Esophagus muscularis mucosa (tissue), 4 donors: ENCODE results near the gene ZNF91. TPM values are rescaled to one million over a fixed set of nuclear protein-coding genes. Genes with fewer than 3 reads are reported as not detected.
"Not testable (repeated sequence)": the region's sequence is repeated elsewhere in the genome, so short reads cannot be mapped to it uniquely, and the experiment has no call there.

Source experiments
- DNase-seq: peaks from one replicate; pipeline ENCODE4 v3.0.0-alpha.2; 2017; ENCODE audit errors: extremely low spot score
- H3K27ac ChIP-seq, 4 donors: fragments of 200-600 bp; sonication (generic); replicated peaks in 1 of 4; 1 replicate in 3 of 4; 2 replicates in 1 of 4; pipeline ENCODE4 v1.5.1; 2016 to 2019; ENCODE audit warnings: mild to moderate bottlenecking in 1 of 4
- H3K27me3 ChIP-seq, 4 donors: fragments of 200-600 bp; sonication (generic); one replicate each; pipeline versions ENCODE4 v1.5.1 to v1.6.0; 2016 to 2019
- H3K36me3 ChIP-seq, 4 donors: fragments of 200-600 bp; sonication (generic); one replicate each; pipeline ENCODE4 v1.5.1; 2016 to 2019
- H3K4me1 ChIP-seq, 4 donors: fragments of 200-600 bp; sonication (generic); one replicate each; pipeline ENCODE4 v1.5.1; 2016 to 2019
- H3K4me3 ChIP-seq, 4 donors: fragments of 200-600 bp; sonication (generic); 1 replicate in 2 of 4; 2 replicates in 2 of 4; pipeline ENCODE4 v1.5.1; 2016 to 2019; ENCODE audit warnings: mild to moderate bottlenecking in 4 of 4, moderate library complexity in 1 of 4
- H3K9me3 ChIP-seq, 4 donors: fragments of 200-600 bp; sonication (generic); 1 replicate in 3 of 4; 2 replicates in 1 of 4; pipeline ENCODE4 v1.5.1; 2016 to 2019
- EP300 ChIP-seq: sonication (generic); formaldehyde crosslinking; IDR thresholded peaks from one replicate; pipeline ENCODE4 v1.6.1; 2017; ENCODE audit warnings: antibody characterized with exemption
- POLR2A ChIP-seq: fragments of 450-650 bp; IDR thresholded peaks from one replicate; pipeline ENCODE4 v1.6.1; 2017; ENCODE audit warnings: antibody characterized with exemption, moderate library complexity, mild to moderate bottlenecking, low read depth
- POLR2AphosphoS5 ChIP-seq, 2 donors: sonication (generic); formaldehyde crosslinking; IDR thresholded peaks; one replicate each; pipeline ENCODE4 v1.6.1; 2017; ENCODE audit warnings: antibody characterized with exemption in 2 of 2
- WGBS: methylation state at CpG from one replicate; pipeline ENCODE4 v1.1.5; 2018; 5-methylcytosine and 5-hydroxymethylcytosine counted together
- intact Hi-C: fragments of 100-400 bp; cut with DNase I; formaldehyde crosslinking; loops from one replicate; pipeline ENCODE4 v1.15.1; 2023
- total RNA-seq, 4 donors: library from RNA; depleted of rRNA; stranded (reverse); fragments of >200 nt; gene quantifications; one replicate each; pipeline versions ENCODE4 v1.1.0 to v1.2.1, GENCODE V29; 2016
- TF ChIP-seq, protein P1 (sequence below), 3 experiments: fragments of 200-600 bp in 2 of 3; fragments of 450-650 bp in 1 of 3; sonication (generic) in 2 of 3; IDR thresholded peaks; one replicate each; pipeline ENCODE4 v1.5.1; 2017 to 2019; ENCODE audit warnings: antibody characterized with exemption in 3 of 3, mild to moderate bottlenecking in 2 of 3, moderate library complexity in 1 of 3

ZNF91 gene
- total RNA-seq, 4 donors from 2014 or later, result 25.5 to 34.1 (median 30.4) TPM

DNA sequence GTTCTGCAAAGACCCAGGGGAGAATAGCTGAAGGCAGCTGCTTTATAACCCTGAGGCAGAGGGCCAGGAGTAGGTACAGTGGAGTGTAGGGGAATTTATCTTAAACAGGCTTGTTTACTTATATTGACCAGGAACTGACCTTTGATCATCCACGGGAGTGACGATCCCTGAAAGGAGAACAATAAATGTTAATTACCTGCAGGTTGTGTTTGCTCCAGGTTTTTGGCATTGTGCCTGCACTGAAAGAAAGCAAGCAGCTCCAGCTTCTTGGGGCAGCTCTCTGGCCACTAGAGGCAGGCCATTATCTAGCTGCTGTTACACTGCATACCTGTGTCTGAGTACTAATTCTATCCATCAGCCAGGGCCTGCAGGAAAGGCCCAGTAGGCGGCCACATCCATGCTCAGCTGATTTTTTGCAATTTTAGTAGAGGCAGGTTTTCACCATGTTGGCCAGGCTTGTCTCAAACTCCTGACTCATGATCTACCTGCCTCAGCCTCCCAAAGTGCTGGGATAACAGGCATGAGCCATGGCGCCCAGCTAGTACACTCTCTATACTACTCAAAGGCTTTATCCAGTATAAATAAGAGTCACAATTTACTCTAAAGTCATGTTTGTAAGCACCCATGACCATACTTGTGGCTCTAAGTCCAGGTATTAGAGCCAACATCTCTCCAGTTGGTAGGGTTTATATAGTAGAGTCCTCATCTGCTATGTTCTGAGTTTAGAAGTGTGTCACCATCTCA is 8.5 kb upstream of the ZNF91 start:
- Histone ChIP-seq H3K27me3 (no peaks in the 10 kb centered on the region), H3K27ac (no peak overlapping the region), H3K4me3 (no peak overlapping the region), H3K36me3 (no peaks in the 10 kb centered on the region), H3K9me3 (no peaks in the 10 kb centered on the region), H3K4me1 (no peaks in the 10 kb centered on the region)
- 74% methylated on average over 4 of the region's 4 CpGs for WGBS
- intact Hi-C loops, result no loop called here
- DNase-seq, result peak; percentile 55
- TF ChIP-seq POLR2AphosphoS5 (IDR thresholded peaks at IDR 0.05) (no peak), POLR2A (no peak), EP300 (no peak)
- TF ChIP-seq, protein P1, sequence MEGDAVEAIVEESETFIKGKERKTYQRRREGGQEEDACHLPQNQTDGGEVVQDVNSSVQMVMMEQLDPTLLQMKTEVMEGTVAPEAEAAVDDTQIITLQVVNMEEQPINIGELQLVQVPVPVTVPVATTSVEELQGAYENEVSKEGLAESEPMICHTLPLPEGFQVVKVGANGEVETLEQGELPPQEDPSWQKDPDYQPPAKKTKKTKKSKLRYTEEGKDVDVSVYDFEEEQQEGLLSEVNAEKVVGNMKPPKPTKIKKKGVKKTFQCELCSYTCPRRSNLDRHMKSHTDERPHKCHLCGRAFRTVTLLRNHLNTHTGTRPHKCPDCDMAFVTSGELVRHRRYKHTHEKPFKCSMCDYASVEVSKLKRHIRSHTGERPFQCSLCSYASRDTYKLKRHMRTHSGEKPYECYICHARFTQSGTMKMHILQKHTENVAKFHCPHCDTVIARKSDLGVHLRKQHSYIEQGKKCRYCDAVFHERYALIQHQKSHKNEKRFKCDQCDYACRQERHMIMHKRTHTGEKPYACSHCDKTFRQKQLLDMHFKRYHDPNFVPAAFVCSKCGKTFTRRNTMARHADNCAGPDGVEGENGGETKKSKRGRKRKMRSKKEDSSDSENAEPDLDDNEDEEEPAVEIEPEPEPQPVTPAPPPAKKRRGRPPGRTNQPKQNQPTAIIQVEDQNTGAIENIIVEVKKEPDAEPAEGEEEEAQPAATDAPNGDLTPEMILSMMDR (IDR thresholded peaks at IDR 0.05), result no peak

GRCh38 chr19:23403052-23403451 is 7.8 kb upstream of the ZNF91 start:
- H3K4me3 ChIP-seq, result no peak overlapping the region
- H3K27me3 ChIP-seq, result no peaks in the 10 kb centered on the region
- TF ChIP-seq EP300, result no peak
- TF ChIP-seq POLR2A, result no peak
- H3K9me3 ChIP-seq, result no peaks in the 10 kb centered on the region
- intact Hi-C loops, result no loop called here
- no peaks in the 10 kb centered on the region for H3K4me1 ChIP-seq
- peak; percentile 17 for DNase-seq
- no peaks in the 10 kb centered on the region for H3K36me3 ChIP-seq
- no peak overlapping the region for H3K27ac ChIP-seq
- WGBS, result 86% methylated on average over 3 of the region's 3 CpGs

DNA sequence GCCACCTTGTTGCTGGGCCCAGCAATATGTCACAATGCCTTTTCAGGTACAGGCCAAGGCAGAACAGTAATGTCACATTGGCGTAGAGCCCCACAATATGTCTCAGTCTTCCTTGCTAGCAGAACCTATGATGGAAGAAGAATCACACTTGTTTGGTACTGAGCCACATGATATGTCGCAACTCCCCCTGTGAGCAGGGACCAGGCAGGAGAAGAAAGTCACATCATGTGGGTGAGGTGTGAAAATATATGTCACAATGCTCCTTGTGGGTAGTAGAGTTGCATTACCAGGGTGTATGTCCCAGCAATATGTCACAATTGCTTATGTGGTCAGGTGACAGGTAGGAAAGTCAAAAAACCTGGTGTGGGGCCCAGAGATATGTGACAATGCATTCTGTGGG is 7.1 kb upstream of the ZNF91 start:
- Histone ChIP-seq H3K36me3 (no peaks in the 10 kb centered on the region), H3K4me1 (no peaks in the 10 kb centered on the region), H3K27me3 (no peaks in the 10 kb centered on the region), H3K4me3 (no peak overlapping the region), H3K27ac (no peak overlapping the region), H3K9me3 (no peaks in the 10 kb centered on the region)
- peak; percentile 89 for DNase-seq
- no peak for TF ChIP-seq POLR2A
- TF ChIP-seq, protein P1 (IDR thresholded peaks at IDR 0.05), result no peak
- WGBS, result 100% methylated on average over 2 of the region's 2 CpGs
- intact Hi-C loops, result no loop called here

DNA sequence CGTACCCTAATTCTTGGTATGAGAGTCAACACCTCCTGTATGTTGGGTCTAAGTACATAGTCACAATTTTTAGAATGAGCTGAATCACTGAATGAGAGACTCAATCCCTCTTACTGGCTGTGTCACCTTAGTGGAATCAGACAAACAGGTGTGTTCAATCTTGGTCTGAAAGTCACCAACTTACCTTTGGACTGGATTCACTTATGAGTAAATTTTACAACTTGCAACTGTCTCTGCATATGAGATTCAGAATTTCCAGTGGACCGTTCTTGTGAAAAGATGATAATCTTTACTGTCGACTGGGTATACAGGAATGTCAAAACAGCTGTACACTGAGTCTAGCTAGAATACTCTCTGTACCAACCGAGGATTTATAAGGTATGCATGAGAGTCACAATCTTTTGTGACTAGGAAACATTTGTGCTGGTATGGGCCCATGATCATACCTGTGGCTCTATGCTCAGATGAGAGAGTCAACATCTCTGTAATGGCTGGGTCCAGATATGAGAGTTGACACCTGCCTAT is 5.9 kb upstream of the ZNF91 start:
- intact Hi-C loops, result no loop called here
- Histone ChIP-seq H3K4me1 (no peaks in the 10 kb centered on the region), H3K4me3 (no peak overlapping the region), H3K27me3 (no peaks in the 10 kb centered on the region), H3K27ac (no peak overlapping the region), H3K9me3 (no peaks in the 10 kb centered on the region), H3K36me3 (no peaks in the 10 kb centered on the region)
- WGBS, result 88% methylated on average over 4 of the region's 4 CpGs
- TF ChIP-seq EP300 (no peak), POLR2AphosphoS5 (IDR thresholded peaks at IDR 0.05) (no peak), POLR2A (no peak)
- TF ChIP-seq, protein P1 (IDR thresholded peaks at IDR 0.05), result no peak
- DNase-seq, result peak; percentile 14

DNA sequence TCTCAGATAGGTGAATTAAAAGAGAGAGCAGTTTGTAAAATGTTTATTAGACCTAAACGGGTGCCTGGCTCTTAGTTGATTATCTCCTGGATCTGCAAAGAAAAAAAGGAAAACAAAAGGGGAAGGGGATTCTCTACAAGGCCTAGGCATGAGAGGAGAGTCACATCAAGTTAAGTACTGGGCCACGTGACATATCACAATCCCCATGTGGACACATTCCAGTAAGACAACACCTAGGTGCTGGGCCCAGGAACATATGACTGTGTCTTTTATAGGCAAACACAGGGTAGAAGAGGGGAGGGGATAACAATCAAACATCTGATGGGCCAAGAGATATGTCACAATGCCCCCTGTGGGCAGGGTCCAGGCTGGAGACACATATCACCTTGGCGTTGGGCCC is 4.2 kb upstream of the ZNF91 start:
- no peak overlapping the region for H3K4me3 ChIP-seq
- no peaks in the 10 kb centered on the region for H3K9me3 ChIP-seq
- no peak overlapping the region for H3K27ac ChIP-seq
- H3K4me1 ChIP-seq, result peaks cover 6 to 9% (median 6%) of the 10 kb centered on the region in 4 donors
- no peaks in the 10 kb centered on the region for H3K36me3 ChIP-seq
- DNase-seq, result no peak
- intact Hi-C loops, result loop anchor here (10.0 kb wide), 1 partner anchor 125 kb away; no protein-coding TSS in a partner anchor
- H3K27me3 ChIP-seq, result no peaks in the 10 kb centered on the region
- TF ChIP-seq, protein P1 (IDR thresholded peaks at IDR 0.05), result no peak
- TF ChIP-seq EP300, result no peak
- no peak for TF ChIP-seq POLR2AphosphoS5 (IDR thresholded peaks at IDR 0.05)
- no peak for TF ChIP-seq POLR2A
- WGBS, result 94% methylated on average over 3 of the region's 3 CpGs

DNA sequence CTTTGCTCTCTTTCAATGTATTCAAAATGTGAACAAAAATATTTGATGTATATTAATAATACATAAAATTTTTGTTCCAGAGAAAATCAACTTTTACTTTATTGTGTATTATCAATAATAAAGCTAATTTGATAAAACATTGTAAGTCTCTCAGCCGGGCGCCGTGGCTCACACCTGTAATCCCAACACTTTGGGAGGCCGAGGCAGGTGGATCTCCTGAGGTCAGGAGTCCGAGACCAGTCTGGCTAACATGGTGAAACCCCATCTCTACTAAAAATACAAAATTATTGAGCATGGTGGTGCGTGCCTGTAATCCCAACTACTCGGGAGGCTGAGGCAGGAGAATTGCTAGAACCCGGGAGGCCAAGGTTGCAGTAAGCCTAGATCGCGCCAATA is 449 bp upstream of the ZNF91 start:
- not testable (repeated sequence) for H3K27me3 ChIP-seq, H3K9me3 ChIP-seq, H3K36me3 ChIP-seq, DNase-seq
- WGBS, result 92% methylated on average over 10 of the region's 10 CpGs
- intact Hi-C loops, result loop anchor here (10.0 kb wide), 1 partner anchor 121 kb away; no protein-coding TSS in a partner anchor
- peaks cover 33 to 46% (median 44%) of the 10 kb centered on the region in 4 donors for H3K4me1 ChIP-seq
- peak overlapping the region; percentile 92 to 96 (median 93) for H3K27ac ChIP-seq
- H3K4me3 ChIP-seq, result peak overlapping the region; percentile 73 to 85 (median 80)
